GM18499 (cell line): ENCODE results near the gene WNT3A.
"Not testable (repeated sequence)": the region's sequence is repeated elsewhere in the genome, so short reads cannot be mapped to it uniquely, and the experiment has no call there.

ENCODE experiments used
- ATAC-seq: cut with Tn5 transposase; IDR thresholded peaks from one replicate; pipeline ENCODE4 v1.9.1; 2021; ENCODE audit warnings: moderate number of reproducible peaks; ENCODE audit not compliant: insufficient read depth, unreplicated experiment

The WNT3A gene, protein sequence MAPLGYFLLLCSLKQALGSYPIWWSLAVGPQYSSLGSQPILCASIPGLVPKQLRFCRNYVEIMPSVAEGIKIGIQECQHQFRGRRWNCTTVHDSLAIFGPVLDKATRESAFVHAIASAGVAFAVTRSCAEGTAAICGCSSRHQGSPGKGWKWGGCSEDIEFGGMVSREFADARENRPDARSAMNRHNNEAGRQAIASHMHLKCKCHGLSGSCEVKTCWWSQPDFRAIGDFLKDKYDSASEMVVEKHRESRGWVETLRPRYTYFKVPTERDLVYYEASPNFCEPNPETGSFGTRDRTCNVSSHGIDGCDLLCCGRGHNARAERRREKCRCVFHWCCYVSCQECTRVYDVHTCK

GRCh38 chr1:228006786-228007048, at the start of gene WNT3A:
Gene WNT3A (plus strand): TSS chr1:228006998. CDS start chr1:228007129, 131 bp downstream.
- ATAC-seq: no peak

DNA sequence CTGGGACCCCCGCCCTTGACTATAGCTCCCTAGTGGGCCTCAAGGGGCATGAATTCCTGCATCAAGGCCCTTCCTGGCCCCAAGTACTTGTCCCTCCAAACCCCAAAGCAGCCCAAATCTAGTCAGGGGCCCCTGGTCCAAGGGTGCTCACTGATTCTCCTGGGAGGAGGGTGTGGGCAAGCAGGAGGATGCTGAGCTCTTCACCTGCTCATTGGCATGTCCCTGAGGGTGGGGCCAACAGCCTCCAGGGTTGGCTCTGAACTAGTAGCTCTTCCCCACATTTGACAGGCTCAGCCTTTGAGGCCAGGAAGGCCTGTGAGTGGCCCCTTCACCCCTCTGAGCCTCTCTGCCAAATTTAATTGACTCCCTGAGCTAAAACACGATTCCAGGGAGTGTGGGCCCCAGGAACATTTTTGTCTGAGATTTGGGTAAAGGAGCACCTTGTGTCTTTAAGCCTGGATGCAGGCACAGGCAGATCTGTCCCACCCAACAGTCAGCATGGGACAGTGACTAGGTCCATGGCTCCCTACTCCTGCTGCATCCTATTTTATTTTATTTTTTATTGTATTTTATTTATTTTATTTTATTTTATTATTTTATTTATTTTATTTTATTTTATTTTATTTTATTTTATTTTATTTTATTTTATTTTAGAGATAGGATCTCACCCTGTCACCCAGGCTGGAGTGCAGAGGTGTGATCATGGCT, 48.0 kb upstream of the WNT3A start:
- ATAC-seq: no peak

GRCh38 chr1:227959325-227959860, 47.4 kb upstream of the WNT3A start:
- no peak for ATAC-seq

DNA sequence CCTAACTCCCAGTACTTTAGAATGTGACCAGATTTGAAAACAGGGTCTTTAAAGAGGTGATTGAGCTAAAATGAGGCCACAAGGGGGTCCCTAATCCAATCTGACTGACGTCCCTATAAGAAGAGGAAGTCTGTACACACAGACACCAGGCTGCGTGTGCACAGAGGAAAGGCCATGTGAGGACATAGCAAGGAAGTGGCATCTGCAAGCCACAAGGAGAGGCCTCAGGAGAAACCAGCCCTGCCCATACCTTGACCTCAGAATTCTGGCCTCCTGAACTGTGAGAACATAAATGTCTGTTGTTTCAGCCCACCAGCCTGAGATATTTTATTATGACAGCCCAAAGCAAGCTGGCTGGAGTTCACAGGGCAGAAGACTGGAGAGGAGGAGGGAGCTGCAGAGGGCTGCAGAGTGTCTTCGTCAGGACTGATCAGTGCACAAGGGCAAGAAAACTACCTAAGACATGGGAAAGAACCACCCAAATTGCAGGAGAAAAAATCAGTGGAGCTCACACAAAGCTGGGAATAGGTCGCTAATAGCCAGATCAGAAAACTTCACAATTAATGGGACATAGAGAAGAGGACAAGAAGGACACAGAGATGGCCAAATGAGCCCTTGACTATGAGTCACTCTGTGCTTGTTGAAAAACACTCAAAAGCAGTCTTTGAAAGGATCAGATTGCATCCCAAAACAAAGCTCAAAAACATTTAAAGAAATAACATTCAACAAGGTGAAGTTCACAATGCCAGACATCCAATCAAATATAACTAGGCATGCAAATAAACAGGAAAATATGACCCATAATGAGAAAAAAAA, 44.9 kb upstream of the WNT3A start:
- no peak for ATAC-seq

DNA sequence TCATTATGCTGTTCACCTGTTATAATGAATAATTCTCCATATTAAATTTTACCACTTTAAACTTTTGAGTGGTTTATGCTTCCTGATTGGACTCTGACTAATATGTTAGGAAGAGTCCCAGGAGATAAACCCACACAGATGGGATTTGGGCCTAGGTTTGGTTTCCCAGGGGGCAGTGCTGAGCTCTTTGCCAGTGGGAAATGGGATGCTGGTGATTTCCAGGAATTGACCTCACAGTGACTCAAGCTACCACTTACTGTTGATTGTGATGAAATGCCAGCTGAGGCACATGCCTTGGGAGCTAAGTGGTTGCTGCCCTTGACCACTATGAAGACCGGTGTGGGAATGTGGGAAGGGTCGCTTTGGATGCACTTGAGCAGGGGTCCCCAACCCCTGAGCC, 40.1 kb upstream of the WNT3A start:
- not testable (repeated sequence) for ATAC-seq

DNA sequence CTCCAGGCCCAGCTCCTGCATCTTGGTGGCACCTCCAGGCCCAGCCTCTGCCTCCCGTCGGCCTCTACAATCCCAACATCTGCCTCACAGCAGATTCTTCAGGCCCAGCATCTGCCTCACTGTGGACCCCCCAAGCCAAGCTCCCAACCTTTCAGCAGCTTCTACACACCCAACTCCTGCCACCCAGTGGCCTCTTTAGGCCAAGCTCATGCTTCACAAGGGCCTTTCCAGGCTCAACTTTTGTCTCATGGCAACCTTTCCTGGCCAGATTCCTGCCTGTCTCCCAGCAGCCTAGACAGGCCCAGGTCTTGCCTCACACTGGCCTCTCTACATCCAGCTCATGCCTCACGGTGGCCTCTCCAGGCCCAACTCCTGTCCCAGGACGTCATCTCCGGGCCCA, 39.0 kb upstream of the WNT3A start:
- ATAC-seq: not testable (repeated sequence)

GRCh38 chr1:227970076-227970995, 36.5 kb upstream of the WNT3A start:
- not testable (repeated sequence) for ATAC-seq

DNA sequence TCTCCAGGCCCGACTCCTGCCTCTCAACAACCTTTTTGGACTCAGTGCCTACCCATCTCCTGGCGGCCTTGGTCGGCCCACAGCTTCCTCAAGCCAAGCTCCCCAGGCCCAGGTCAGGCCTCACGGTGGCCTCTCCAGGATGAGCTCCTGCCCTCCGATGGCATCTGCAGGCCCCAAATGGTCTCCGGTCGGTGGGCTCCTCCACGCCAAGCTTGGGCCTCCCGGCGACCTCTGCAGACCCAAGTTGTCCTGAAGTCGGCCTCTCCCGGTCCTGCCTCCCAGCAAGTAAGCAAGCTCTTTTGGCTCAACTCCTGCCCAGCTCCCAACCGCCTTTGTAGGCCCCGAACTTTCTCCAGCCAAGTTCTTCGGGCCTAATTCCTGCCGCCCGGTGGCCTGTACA, 35.6 kb upstream of the WNT3A start:
- ATAC-seq: not testable (repeated sequence)

GRCh38 chr1:227971643-227972282, 35.0 kb upstream of the WNT3A start:
- ATAC-seq: not testable (repeated sequence)

DNA sequence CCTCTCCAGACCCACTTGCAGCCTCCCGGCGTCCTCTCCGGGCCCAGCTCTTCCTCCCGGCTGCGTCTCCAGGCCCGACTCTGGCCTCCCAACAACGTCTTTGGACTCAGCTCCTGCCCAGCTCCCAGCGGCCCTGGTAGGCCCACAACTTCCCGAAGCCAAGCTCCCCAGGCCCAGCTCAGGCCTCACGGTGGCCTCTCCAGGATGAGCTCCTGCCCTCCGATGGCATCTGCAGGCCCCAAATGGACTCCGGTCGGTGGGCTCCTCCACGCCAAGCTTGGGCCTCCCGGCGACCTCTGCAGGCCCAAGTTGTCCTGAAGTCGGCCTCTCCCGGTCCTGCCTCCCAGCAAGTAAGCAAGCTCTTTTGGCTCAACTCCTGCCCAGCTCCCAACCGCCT, 34.5 kb upstream of the WNT3A start:
- ATAC-seq: not testable (repeated sequence)

DNA sequence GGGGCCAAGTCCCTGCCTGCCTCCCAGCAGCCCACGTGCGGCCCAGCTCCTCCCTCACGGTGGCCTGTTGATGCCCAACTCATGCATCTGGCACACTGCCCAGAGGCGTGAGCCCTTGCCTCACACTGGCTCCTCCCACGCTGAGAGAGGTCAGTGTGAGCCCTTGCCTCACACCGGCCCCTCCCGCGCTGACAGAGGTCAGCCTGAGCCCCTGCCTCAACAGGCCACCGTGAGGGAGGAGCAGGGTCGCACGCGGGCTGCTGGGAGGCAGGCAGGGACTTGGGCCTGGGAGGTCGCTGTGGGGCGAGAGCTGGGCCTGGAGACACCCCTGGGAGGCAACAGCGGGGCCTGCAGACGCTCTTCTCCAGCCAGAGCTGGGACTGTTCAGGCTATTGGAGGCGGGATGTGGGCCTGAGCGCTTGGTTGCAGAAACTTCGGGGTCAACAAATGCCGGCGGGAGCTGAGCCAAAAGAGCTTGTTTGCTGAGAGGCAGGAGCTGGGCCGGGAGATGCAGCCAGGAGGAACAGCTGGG, 33.9 kb upstream of the WNT3A start:
- not testable (repeated sequence) for ATAC-seq

DNA sequence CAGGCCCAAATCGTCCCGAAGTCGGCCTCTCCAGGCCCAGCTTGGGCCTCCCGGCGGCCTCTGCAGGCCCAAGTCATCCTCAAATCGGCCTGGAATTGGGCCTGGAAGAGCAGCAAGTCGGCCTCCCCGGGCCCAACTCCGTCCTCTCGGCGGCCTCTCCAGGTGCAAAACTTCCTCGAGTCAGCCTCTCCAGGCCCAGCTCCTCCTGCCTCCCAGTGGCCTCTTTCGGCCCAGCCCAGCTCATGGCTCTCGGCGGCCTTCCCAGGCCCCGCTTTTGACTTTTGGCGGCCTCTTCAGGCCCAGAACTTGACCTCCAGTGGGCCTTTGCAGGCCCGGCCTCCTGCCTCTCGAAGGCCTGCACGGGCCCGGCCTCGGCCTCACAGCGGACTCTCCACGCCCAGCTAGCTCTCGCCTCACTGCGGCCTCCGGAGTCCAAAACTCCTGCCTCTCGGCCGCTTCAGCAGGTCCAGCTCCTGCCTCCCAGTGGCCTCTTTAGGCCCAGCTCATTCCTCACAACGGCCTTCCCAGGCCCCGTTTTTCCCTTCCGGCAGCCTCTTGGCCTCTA, 33.0 kb upstream of the WNT3A start:
- ATAC-seq: not testable (repeated sequence)

- not testable (repeated sequence) for ATAC-seq
Measured at GRCh38 chr1:227975583-227976283, 31.1 kb upstream of the WNT3A start.

- ATAC-seq: no peak
Measured at GRCh38 chr1:227987181-227987580, 19.6 kb upstream of the WNT3A start.

DNA sequence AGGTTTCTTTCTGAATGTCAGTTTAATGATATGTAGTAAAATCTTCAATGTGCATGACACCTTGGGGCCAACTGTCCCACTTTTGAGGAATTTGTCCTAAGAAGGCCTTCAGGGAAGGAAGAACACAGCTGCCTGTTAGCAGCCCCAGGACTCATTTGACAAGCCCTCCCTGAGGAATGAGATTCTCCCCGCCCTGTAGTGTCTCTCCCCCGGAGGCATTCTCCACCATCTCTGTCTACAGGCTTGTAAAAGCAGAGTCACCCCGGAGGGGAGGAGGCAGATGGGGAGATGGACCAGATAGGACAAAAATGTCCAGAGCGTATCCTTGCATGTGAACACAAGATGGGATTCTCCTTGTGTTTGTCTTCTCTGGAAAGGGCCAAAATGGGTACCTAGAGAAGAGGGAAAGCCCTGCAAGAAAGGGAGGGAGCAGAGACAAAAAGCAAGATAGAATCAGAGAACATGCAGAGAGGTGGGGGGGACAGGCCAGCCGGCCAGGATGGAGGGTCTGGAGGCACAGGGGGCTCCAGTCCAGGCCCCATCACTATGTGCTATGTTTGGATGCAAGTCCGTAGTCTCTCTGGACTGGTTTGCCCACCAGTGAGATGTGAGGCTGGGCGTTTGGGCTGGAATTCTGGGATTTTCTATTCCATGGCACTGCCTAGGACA, 12.0 kb upstream of the WNT3A start:
- ATAC-seq: no peak

- ATAC-seq: no peak
Measured at GRCh38 chr1:227996187-227996950, 10.4 kb upstream of the WNT3A start.
